GM18507 (cell line): ENCODE data around the gene PDGFB.
A peak's percentile ranks its signal among the peaks of the same experiment; 100 is the strongest.
"Not testable (repeated sequence)": the region's sequence is repeated elsewhere in the genome, so short reads cannot be mapped to it uniquely, and the experiment has no call there.

Experiments
- DNase-seq: peaks from one replicate; pipeline ENCODE4 v3.0.0; 2011; ENCODE audit warnings: low read depth; ENCODE audit not compliant: insufficient read length; ENCODE audit errors: extremely low spot score
- FAIRE-seq: peaks from 2 replicates; lab custom pipeline; 2011; peaks lifted over from hg19 to GRCh38; lab: Jason Lieb, UNC

The PDGFB gene

GRCh38 chr22:39231197-39231950 is 13.4 kb downstream of the PDGFB start:
- FAIRE-seq (no peak), DNase-seq (no peak)

GRCh38 chr22:39230261-39231196 is 14.3 kb downstream of the PDGFB start:
- FAIRE-seq, result no peak
- no peak for DNase-seq

- FAIRE-seq (no peak), DNase-seq (no peak)
Measured at GRCh38 chr22:39229688-39230260, 15.0 kb downstream of the PDGFB start.

- DNase-seq (no peak), FAIRE-seq (no peak)
Measured at GRCh38 chr22:39229075-39229474, 15.7 kb downstream of the PDGFB start.

GRCh38 chr22:39227542-39228272 is 17.1 kb downstream of the PDGFB start:
- FAIRE-seq (no peak), DNase-seq (no peak)

GRCh38 chr22:39226353-39226752 is 18.4 kb downstream of the PDGFB start:
- no peak for FAIRE-seq

GRCh38 chr22:39225591-39225990 is 19.2 kb downstream of the PDGFB start:
- no peak for DNase-seq
- no peak for FAIRE-seq

More at GRCh38 chr22:39226353-39226752, 18.4 kb downstream of the PDGFB start:
- no peak for DNase-seq

GRCh38 chr22:39224550-39224949 is 20.2 kb downstream of the PDGFB start:
- no peak for DNase-seq
- FAIRE-seq, result no peak

- DNase-seq, result no peak
- no peak for FAIRE-seq
Measured at GRCh38 chr22:39223091-39223710, 21.6 kb downstream of the PDGFB start.

GRCh38 chr22:39221999-39222686 is 22.6 kb downstream of the PDGFB start:
- FAIRE-seq (no peak), DNase-seq (no peak)

- FAIRE-seq (no peak), DNase-seq (no peak)
Measured at GRCh38 chr22:39220890-39221850, 23.6 kb downstream of the PDGFB start.

GRCh38 chr22:39220450-39220849 is 24.3 kb downstream of the PDGFB start:
- DNase-seq, result no peak
- FAIRE-seq, result no peak

- FAIRE-seq (no peak), DNase-seq (no peak)
Measured at GRCh38 chr22:39219071-39220039, 25.4 kb downstream of the PDGFB start.

GRCh38 chr22:39218432-39218831 is 26.4 kb downstream of the PDGFB start:
- not testable (repeated sequence) for FAIRE-seq, DNase-seq

GRCh38 chr22:39216143-39216490 is 28.7 kb downstream of the PDGFB start:
- DNase-seq, result no peak
- no peak for FAIRE-seq

GRCh38 chr22:39215426-39216142 is 29.2 kb downstream of the PDGFB start:
- FAIRE-seq, result peak; percentile 21
- no peak for DNase-seq
